K562 (cell line): Measurements from ENCODE around the gene ATIC. TPM values are rescaled to one million over a fixed set of nuclear protein-coding genes. Genes with fewer than 3 reads are reported as not detected.

ENCODE experiments used
- CBFB ChIP-seq: sonication (generic); formaldehyde crosslinking; IDR thresholded peaks from 2 replicates; pipeline ENCODE4 v1.4.0; 2020; ENCODE audit warnings: mild to moderate bottlenecking, missing genetic modification reagents
- DACH1 ChIP-seq: fragments of 450-650 bp; IDR thresholded peaks from 2 replicates; pipeline ENCODE4 v1.6.1; 2018; ENCODE audit not compliant: partially characterized antibody
- DPF2 ChIP-seq: fragments of 450-650 bp; IDR thresholded peaks from 2 replicates; pipeline ENCODE4 v1.6.1; 2016
- JUN ChIP-seq, 2 experiments: sonication (generic) in 1 of 2; formaldehyde crosslinking in 1 of 2; IDR thresholded peaks; 2 replicates each; pipeline versions ENCODE4 v1.6.1 to v1.8.0; 2012 to 2022; ENCODE audit warnings: borderline replicate concordance in 2 of 2, mild to moderate bottlenecking in 2 of 2, improper control_type of control experiment in 1 of 2, low read depth in 1 of 2, low read length in 1 of 2, missing genetic modification reagents in 1 of 2
- MTA1 ChIP-seq: fragments of 450-650 bp; IDR thresholded peaks from 2 replicates; pipeline ENCODE4 v1.6.1; 2017; ENCODE audit warnings: borderline replicate concordance
- PHB2 ChIP-seq: fragments of 450-650 bp; IDR thresholded peaks from 2 replicates; pipeline ENCODE4 v1.6.1; 2017; ENCODE audit warnings: low read depth
- POLR2A ChIP-seq: fragments of 450-650 bp; conservative IDR thresholded peaks from 2 replicates; pipeline ENCODE4 v1.6.1; 2016
- POLR2H ChIP-seq: IDR thresholded peaks from 2 replicates; pipeline ENCODE4 v1.6.1; 2016; ENCODE audit warnings: missing genetic modification characterization, low read depth, mild to moderate bottlenecking, control low read depth, missing compliant biosample characterization, moderate library complexity
- SMAD4 ChIP-seq: fragments of 250-450 bp; sonication (Bioruptor Pico); conservative IDR thresholded peaks from 2 replicates; pipeline ENCODE4 v1.8.0; 2021; ENCODE audit warnings: inconsistent platforms, mild to moderate bottlenecking, moderate library complexity
- SMARCA5 ChIP-seq: fragments of 450-650 bp; IDR thresholded peaks from 2 replicates; pipeline ENCODE4 v1.6.1; 2016
- ZKSCAN1 ChIP-seq: fragments of 150-350 bp; IDR thresholded peaks from 2 replicates; pipeline ENCODE4 v1.6.1; 2016; ENCODE audit warnings: low read depth, low read length
- ZNF197 ChIP-seq: fragments of 200-800 bp; sonication (Bioruptor generic); IDR thresholded peaks from 2 replicates; pipeline ENCODE4 v1.6.1; 2016; ENCODE audit warnings: low read depth, missing genetic modification characterization, missing compliant biosample characterization
- ZNF282 ChIP-seq: sonication (generic); formaldehyde crosslinking; IDR thresholded peaks from 2 replicates; pipeline ENCODE4 v1.8.1; 2023; ENCODE audit warnings: missing genetic modification reagents
- ZNF384 ChIP-seq: IDR thresholded peaks from 2 replicates; pipeline ENCODE4 v1.6.1; 2012; ENCODE audit warnings: low read depth, low read length, improper control_type of control experiment
- ZNF589 ChIP-seq: fragments of 200-800 bp; sonication (Bioruptor generic); IDR thresholded peaks from 2 replicates; pipeline ENCODE4 v1.6.1; 2016; ENCODE audit warnings: low read depth, missing genetic modification characterization, missing compliant biosample characterization
- ZNF695 ChIP-seq: fragments of 450-650 bp; formaldehyde crosslinking; IDR thresholded peaks from 2 replicates; pipeline ENCODE4 v1.4.0; 2020; ENCODE audit warnings: mild to moderate bottlenecking, moderate library complexity
- ZNF76 ChIP-seq: fragments of 250-450 bp; sonication (Bioruptor Pico); IDR thresholded peaks from 2 replicates; pipeline ENCODE4 v1.4.0; 2020; ENCODE audit warnings: mild to moderate bottlenecking, moderate library complexity, borderline replicate concordance
- ZNF766 ChIP-seq: fragments of 200-800 bp; sonication (Bioruptor generic); conservative IDR thresholded peaks from 2 replicates; pipeline ENCODE4 v1.6.1; 2016; ENCODE audit warnings: missing genetic modification characterization, missing compliant biosample characterization
- polyA plus RNA-seq, 8 experiments: library from polyadenylated mRNA; depleted of rRNA in 4 of 8; stranded (reverse) in 5 of 8; unstranded in 3 of 8; fragments of >200 nt; fragmentation: Nextera tagmentation in 2 of 8; fragmentation: Illumina TruSeq in 1 of 8; extraction: Ambion mirVana in 2 of 8; extraction: Trizol in 1 of 8; gene quantifications; 2 replicates each; pipeline versions ENCODE4 v1.2.1 to v1.2.3, GENCODE V29; 2011 to 2014; ENCODE audit warnings: inconsistent platforms in 1 of 8, missing spikeins in 1 of 8
- total RNA-seq, 7 experiments: library from RNA; depleted of rRNA in 6 of 7; stranded (reverse); fragments of >200 nt in 6 of 7; fragmentation: Illumina TruSeq in 2 of 7; extraction: Trizol in 2 of 7; gene quantifications; 2 replicates each; pipeline versions ENCODE4 v1.2.1 to v1.2.3, GENCODE V29; 2011 to 2021; ENCODE audit warnings: low replicate concordance in 1 of 7
- TF ChIP-seq, protein P1 (sequence below): fragments of 450-650 bp; IDR thresholded peaks from 2 replicates; pipeline ENCODE4 v1.6.1; 2016; ENCODE audit warnings: low read depth, mild to moderate bottlenecking, moderate library complexity
- TF ChIP-seq, protein P2 (sequence below): sonication (generic); formaldehyde crosslinking; IDR thresholded peaks from 2 replicates; pipeline ENCODE4 v1.8.0; 2022; ENCODE audit warnings: missing genetic modification reagents, mild to moderate bottlenecking, borderline replicate concordance
- TF ChIP-seq, protein P3 (sequence below): fragments of 450-650 bp; formaldehyde crosslinking; IDR thresholded peaks from 2 replicates; pipeline ENCODE4 v1.4.0; 2020; ENCODE audit warnings: mild to moderate bottlenecking
- TF ChIP-seq, protein P4 (sequence below): fragments of 250-450 bp; sonication (Bioruptor Pico); IDR thresholded peaks from 2 replicates; pipeline ENCODE4 v1.4.0; 2020
- TF ChIP-seq, protein P5 (sequence below): fragments of 250-450 bp; sonication (Bioruptor Pico); IDR thresholded peaks from 2 replicates; pipeline ENCODE4 v1.5.1; 2021; ENCODE audit warnings: mild to moderate bottlenecking

The ATIC gene
- total and polyA plus RNA-seq, 9 of the 15 experiments (the other 6 are each of a cell fraction or from before 2014, with no cell fraction given), result 45.6 to 480 (median 212) TPM

DNA sequence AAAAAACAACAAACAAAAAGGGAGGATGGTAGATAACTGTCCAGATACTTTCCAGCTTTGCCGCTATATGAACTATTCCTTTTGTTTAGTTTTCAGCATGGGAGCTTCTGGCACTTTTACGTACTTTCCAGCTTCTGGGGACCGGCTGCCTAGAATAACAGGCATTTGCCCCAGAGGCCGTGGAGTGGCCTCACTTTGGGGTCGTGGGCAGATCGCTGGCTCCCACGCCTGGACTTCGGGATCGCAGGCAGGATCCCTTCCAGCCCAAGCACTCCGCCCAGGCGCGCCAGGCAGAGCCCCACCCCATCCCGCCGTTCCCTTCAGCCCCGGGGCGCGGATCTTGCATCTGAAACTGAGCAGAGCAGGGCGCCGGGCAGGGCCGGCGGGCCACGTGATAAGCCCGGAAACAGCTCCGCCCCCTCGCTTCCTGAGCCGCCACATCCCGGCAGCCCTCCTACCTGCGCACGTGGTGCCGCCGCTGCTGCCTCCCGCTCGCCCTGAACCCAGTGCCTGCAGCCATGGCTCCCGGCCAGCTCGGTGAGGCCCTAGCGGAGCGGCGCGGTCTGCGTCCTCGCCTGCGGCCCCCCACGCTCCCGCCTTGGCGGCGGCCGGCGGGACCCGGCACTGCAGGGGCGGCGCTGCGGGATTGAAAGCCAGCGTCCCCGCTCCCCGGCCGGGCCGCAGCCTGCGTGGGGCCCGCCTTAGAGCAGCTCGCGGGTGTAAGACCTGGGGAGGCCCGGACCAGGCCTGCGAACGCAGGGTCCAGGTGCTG lies at the start of gene ATIC (continued):
- TF ChIP-seq, protein P1, sequence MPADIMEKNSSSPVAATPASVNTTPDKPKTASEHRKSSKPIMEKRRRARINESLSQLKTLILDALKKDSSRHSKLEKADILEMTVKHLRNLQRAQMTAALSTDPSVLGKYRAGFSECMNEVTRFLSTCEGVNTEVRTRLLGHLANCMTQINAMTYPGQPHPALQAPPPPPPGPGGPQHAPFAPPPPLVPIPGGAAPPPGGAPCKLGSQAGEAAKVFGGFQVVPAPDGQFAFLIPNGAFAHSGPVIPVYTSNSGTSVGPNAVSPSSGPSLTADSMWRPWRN, result no peak
- TF ChIP-seq SMAD4 (CRISPR knock-in tag), result peak; percentile 63; the same call in 1 of the 2 replicates
- TF ChIP-seq ZKSCAN1, result no peak
- TF ChIP-seq MTA1, result no peak
- TF ChIP-seq ZNF589 (CRISPR knock-in tag), result no peak; the same call in 1 of the 2 replicates
- peak; percentile 40; the same call in 1 of the 2 replicates for TF ChIP-seq ZNF384
- TF ChIP-seq JUN (IDR thresholded peaks at IDR 0.05; ENCODE audit: borderline replicate concordance, low read depth, low read length), result peak; percentile 7; the same call in 1 of the 2 replicates
- TF ChIP-seq JUN (CRISPR knock-in tag; IDR thresholded peaks at IDR 0.05; ENCODE audit: borderline replicate concordance), result 0 out of 2 replicates have a peak, but pooled peaks have one; percentile 36
- no peak for TF ChIP-seq PHB2
- TF ChIP-seq CBFB (CRISPR knock-in tag), result no peak
- no peak for TF ChIP-seq ZNF766 (CRISPR knock-in tag)
- no peak for TF ChIP-seq DACH1
- TF ChIP-seq, protein P2, sequence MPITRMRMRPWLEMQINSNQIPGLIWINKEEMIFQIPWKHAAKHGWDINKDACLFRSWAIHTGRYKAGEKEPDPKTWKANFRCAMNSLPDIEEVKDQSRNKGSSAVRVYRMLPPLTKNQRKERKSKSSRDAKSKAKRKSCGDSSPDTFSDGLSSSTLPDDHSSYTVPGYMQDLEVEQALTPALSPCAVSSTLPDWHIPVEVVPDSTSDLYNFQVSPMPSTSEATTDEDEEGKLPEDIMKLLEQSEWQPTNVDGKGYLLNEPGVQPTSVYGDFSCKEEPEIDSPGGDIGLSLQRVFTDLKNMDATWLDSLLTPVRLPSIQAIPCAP (CRISPR knock-in tag), result no peak
- TF ChIP-seq, protein P3, sequence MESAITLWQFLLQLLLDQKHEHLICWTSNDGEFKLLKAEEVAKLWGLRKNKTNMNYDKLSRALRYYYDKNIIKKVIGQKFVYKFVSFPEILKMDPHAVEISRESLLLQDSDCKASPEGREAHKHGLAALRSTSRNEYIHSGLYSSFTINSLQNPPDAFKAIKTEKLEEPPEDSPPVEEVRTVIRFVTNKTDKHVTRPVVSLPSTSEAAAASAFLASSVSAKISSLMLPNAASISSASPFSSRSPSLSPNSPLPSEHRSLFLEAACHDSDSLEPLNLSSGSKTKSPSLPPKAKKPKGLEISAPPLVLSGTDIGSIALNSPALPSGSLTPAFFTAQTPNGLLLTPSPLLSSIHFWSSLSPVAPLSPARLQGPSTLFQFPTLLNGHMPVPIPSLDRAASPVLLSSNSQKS (CRISPR knock-in tag), result no peak
- no peak for TF ChIP-seq ZNF282 (CRISPR knock-in tag)
- TF ChIP-seq, protein P4, sequence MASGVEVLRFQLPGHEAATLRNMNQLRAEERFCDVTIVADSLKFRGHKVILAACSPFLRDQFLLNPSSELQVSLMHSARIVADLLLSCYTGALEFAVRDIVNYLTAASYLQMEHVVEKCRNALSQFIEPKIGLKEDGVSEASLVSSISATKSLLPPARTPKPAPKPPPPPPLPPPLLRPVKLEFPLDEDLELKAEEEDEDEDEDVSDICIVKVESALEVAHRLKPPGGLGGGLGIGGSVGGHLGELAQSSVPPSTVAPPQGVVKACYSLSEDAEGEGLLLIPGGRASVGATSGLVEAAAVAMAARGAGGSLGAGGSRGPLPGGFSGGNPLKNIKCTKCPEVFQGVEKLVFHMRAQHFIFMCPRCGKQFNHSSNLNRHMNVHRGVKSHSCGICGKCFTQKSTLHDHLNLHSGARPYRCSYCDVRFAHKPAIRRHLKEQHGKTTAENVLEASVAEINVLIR (CRISPR knock-in tag), result no peak
- TF ChIP-seq, protein P5, sequence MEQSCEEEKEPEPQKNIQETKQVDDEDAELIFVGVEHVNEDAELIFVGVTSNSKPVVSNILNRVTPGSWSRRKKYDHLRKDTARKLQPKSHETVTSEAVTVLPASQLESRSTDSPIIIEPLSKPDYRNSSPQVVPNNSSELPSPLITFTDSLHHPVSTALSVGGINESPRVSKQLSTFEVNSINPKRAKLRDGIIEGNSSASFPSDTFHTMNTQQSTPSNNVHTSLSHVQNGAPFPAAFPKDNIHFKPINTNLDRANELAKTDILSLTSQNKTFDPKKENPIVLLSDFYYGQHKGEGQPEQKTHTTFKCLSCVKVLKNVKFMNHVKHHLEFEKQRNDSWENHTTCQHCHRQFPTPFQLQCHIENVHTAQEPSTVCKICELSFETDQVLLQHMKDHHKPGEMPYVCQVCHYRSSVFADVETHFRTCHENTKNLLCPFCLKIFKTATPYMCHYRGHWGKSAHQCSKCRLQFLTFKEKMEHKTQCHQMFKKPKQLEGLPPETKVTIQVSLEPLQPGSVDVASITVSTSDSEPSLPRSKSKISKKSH (CRISPR knock-in tag), result no peak
- no peak for TF ChIP-seq ZNF695
- no peak for TF ChIP-seq ZNF76 (CRISPR knock-in tag)
- no peak for TF ChIP-seq SMARCA5
- no peak for TF ChIP-seq ZNF197 (CRISPR knock-in tag)
- TF ChIP-seq POLR2H, result peak; percentile 62
- TF ChIP-seq POLR2A, result peak; percentile 75
- TF ChIP-seq DPF2, result peak; percentile 54
